IMR-90 (cell line): ENCODE measurements around the gene MAP7. TPM values are rescaled to one million over a fixed set of nuclear protein-coding genes. Genes with fewer than 3 reads are reported as not detected.

Experiments used
- ATAC-seq: fragments of 200-7000 bp; cut with Tn5 transposase; 2 replicates; pipeline ENCODE4 v1.9.1; 2020; ENCODE audit warnings: low read depth, mild to moderate bottlenecking, moderate library complexity
- BruUV-seq: library from RNA; stranded (reverse); fragments of 400-500 nt; replicated peaks from 2 replicates; lab custom pipeline; 2021; lab: Mats Ljungman, UMichigan
- CTCF ChIA-PET: fragments of 300-600 bp; formaldehyde crosslinking; extraction: SDS; loops from one replicate; lab custom pipeline; 2021; ENCODE audit warnings: antibody characterized with exemption; lab: Yijun Ruan, JAX
- POLR2A ChIA-PET: fragments of 300-600 bp; sonication (Branson Sonifier 250); formaldehyde crosslinking; loops from one replicate; lab custom pipeline; 2022; ENCODE audit warnings: antibody characterized with exemption; ENCODE audit not compliant: unreplicated experiment; lab: Charles Lee
- DNase-seq: peaks from one replicate; pipeline ENCODE4 v3.0.0; 2013
- H2AFZ ChIP-seq: replicated peaks from 2 replicates; pipeline ENCODE3; 2013; ENCODE audit warnings: low read length, mild to moderate bottlenecking; ENCODE audit not compliant: poor library complexity
- H2AK5ac ChIP-seq: 2 replicates; pipeline ENCODE4 v1.6.1; 2013; ENCODE audit warnings: low read depth, low read length, inconsistent platforms
- H2AK9ac ChIP-seq: replicated peaks from 2 replicates; pipeline ENCODE3; 2013; ENCODE audit warnings: mild to moderate bottlenecking, low read depth, low read length, moderate library complexity; ENCODE audit not compliant: poor library complexity
- H2BK120ac ChIP-seq: 2 replicates; pipeline ENCODE4 v1.6.1; 2013; ENCODE audit warnings: low read depth, low read length, inconsistent platforms
- H2BK15ac ChIP-seq: 3 replicates; pipeline ENCODE4 v1.6.1; 2013; ENCODE audit warnings: low read depth, low read length, inconsistent platforms
- H2BK20ac ChIP-seq: 2 replicates; pipeline ENCODE4 v1.6.1; 2013; ENCODE audit warnings: low read depth, mild to moderate bottlenecking, inconsistent platforms, low read length, moderate library complexity
- H2BK5ac ChIP-seq: 2 replicates; pipeline ENCODE4 v1.6.1; 2013; ENCODE audit warnings: mild to moderate bottlenecking, low read depth, low read length, inconsistent platforms; ENCODE audit not compliant: poor library complexity, severe bottlenecking
- H3K14ac ChIP-seq: replicated peaks from 2 replicates; pipeline ENCODE4 v1.6.1; 2013; ENCODE audit warnings: low read depth, low read length, inconsistent platforms
- H3K18ac ChIP-seq: 2 replicates; pipeline ENCODE4 v1.6.1; 2013; ENCODE audit warnings: low read depth, low read length, control low read depth
- H3K23ac ChIP-seq: 2 replicates; pipeline ENCODE4 v1.6.1; 2013; ENCODE audit warnings: low read depth, low read length, inconsistent platforms
- H3K27ac ChIP-seq: 2 replicates; pipeline ENCODE4 v1.5.1; 2013; ENCODE audit warnings: mild to moderate bottlenecking, control low read depth, low read length; ENCODE audit not compliant: insufficient read depth
- H3K27me3 ChIP-seq: 2 replicates; pipeline ENCODE4 v1.6.1; 2013; ENCODE audit warnings: low read length; ENCODE audit not compliant: control insufficient read depth, insufficient read depth
- H3K36me3 ChIP-seq: 2 replicates; pipeline ENCODE4 v1.6.1; 2013; ENCODE audit warnings: low read length, mixed read lengths; ENCODE audit not compliant: control insufficient read depth, insufficient read depth
- H3K4ac ChIP-seq: 2 replicates; pipeline ENCODE4 v1.6.1; 2013; ENCODE audit warnings: low read depth, low read length, inconsistent platforms
- H3K4me1 ChIP-seq: 2 replicates; pipeline ENCODE4 v1.6.1; 2013; ENCODE audit warnings: low read length, mixed read lengths; ENCODE audit not compliant: control insufficient read depth, insufficient read depth
- H3K4me2 ChIP-seq: 2 replicates; pipeline ENCODE4 v1.6.1; 2013; ENCODE audit warnings: low read depth, mild to moderate bottlenecking, control low read depth, low read length, moderate library complexity
- H3K4me3 ChIP-seq: 2 replicates; pipeline ENCODE4 v1.5.1; 2013; ENCODE audit warnings: low read depth, mild to moderate bottlenecking, control low read depth, low read length, moderate library complexity; ENCODE audit not compliant: insufficient read depth
- H3K56ac ChIP-seq: 2 replicates; pipeline ENCODE4 v1.6.1; 2013; ENCODE audit warnings: low read length, inconsistent platforms; ENCODE audit not compliant: insufficient read depth; ENCODE audit errors: extremely low read depth
- H3K79me1 ChIP-seq, 2 experiments: 2 replicates each; pipeline ENCODE4 v1.6.1; 2013; ENCODE audit warnings: low read length in 2 of 2, inconsistent platforms in 1 of 2, low read depth in 1 of 2
- H3K9ac ChIP-seq: 2 replicates; pipeline ENCODE4 v1.6.1; 2013; ENCODE audit warnings: low read depth, low read length, control low read depth
- H3K9me1 ChIP-seq: 2 replicates; pipeline ENCODE4 v1.6.1; 2013; ENCODE audit warnings: low read length, inconsistent platforms; ENCODE audit not compliant: insufficient read depth
- H3K9me3 ChIP-seq: 2 replicates; pipeline ENCODE4 v1.6.1; 2013; ENCODE audit warnings: low read length; ENCODE audit not compliant: control insufficient read depth, insufficient read depth
- H4K20me1 ChIP-seq: 2 replicates; pipeline ENCODE4 v1.6.1; 2013; ENCODE audit warnings: low read length, inconsistent platforms; ENCODE audit not compliant: insufficient read depth
- H4K5ac ChIP-seq: 2 replicates; pipeline ENCODE4 v1.6.1; 2013; ENCODE audit warnings: mild to moderate bottlenecking, low read depth, low read length, control low read depth
- H4K8ac ChIP-seq, 2 experiments: 2 replicates each; pipeline ENCODE4 v1.6.1; 2013; ENCODE audit warnings: low read depth in 2 of 2, low read length in 2 of 2, control low read depth in 1 of 2, inconsistent platforms in 1 of 2
- H4K91ac ChIP-seq: 2 replicates; pipeline ENCODE4 v1.6.1; 2013; ENCODE audit warnings: low read depth, low read length, inconsistent platforms; ENCODE audit not compliant: insufficient read depth
- BHLHE40 ChIP-seq: fragments of 150-350 bp; IDR thresholded peaks from 2 replicates; pipeline ENCODE4 v1.6.1; 2016; ENCODE audit warnings: mild to moderate bottlenecking, low read depth, low read length
- CHD1 ChIP-seq: IDR thresholded peaks from 2 replicates; pipeline ENCODE4 v1.6.1; 2012; ENCODE audit warnings: low read depth, low read length, improper control_type of control experiment
- FOS ChIP-seq: fragments of 150-350 bp; IDR thresholded peaks from 2 replicates; pipeline ENCODE4 v1.6.1; 2016; ENCODE audit warnings: low read depth, low read length
- MAFK ChIP-seq: IDR thresholded peaks from 2 replicates; pipeline ENCODE4 v1.6.1; 2012; ENCODE audit warnings: low read depth, low read length, improper control_type of control experiment
- MAZ ChIP-seq: IDR thresholded peaks from 2 replicates; pipeline ENCODE4 v1.6.1; 2012; ENCODE audit warnings: low read depth, mild to moderate bottlenecking, low read length, improper control_type of control experiment, moderate library complexity, borderline replicate concordance
- MXI1 ChIP-seq: IDR thresholded peaks from 2 replicates; pipeline ENCODE4 v1.6.1; 2012; ENCODE audit warnings: low read depth, mild to moderate bottlenecking, low read length, moderate library complexity, borderline replicate concordance
- POLR2A ChIP-seq: IDR thresholded peaks from 2 replicates; pipeline ENCODE4 v1.6.1; 2012; ENCODE audit warnings: mild to moderate bottlenecking, low read depth, low read length
- RAD21 ChIP-seq: IDR thresholded peaks from 2 replicates; pipeline ENCODE4 v1.6.1; 2012; ENCODE audit warnings: low read length, improper control_type of control experiment
- RFX5 ChIP-seq: IDR thresholded peaks from 2 replicates; pipeline ENCODE4 v1.8.0; 2012; ENCODE audit warnings: low read depth, mild to moderate bottlenecking, low read length, moderate library complexity
- SMC3 ChIP-seq: fragments of 150-350 bp; IDR thresholded peaks from 2 replicates; pipeline ENCODE4 v1.6.1; 2016; ENCODE audit warnings: low read depth, mild to moderate bottlenecking, antibody characterized with exemption, low read length, moderate library complexity
- WGBS, 2 experiments: methylation state at CpG; one replicate each; pipeline versions ENCODE4 v1.1.5 to v1.1.7; 2013; ENCODE audit warnings: missing lambda C conversion rate in 2 of 2; ENCODE audit not compliant: insufficient read length in 1 of 2; ENCODE audit errors: extremely low coverage in 2 of 2; 5-methylcytosine and 5-hydroxymethylcytosine counted together
- dilution Hi-C: fragments of 300-500 bp; cut with HindIII; formaldehyde crosslinking; loops from one replicate; pipeline ENCODE4 v1.14.3; 2018; ENCODE audit warnings: low sequenced_read_pairs; ENCODE audit not compliant: unreplicated experiment
- in situ Hi-C: fragments of 300-500 bp; cut with MboI; formaldehyde crosslinking; loops from 3 replicates; pipeline ENCODE4 v1.14.3; 2019; ENCODE audit warnings: low sequenced_read_pairs, inconsistent platforms, mixed read lengths
- intact Hi-C: fragments of 100-400 bp; cut with micrococcal nuclease; formaldehyde crosslinking; loops from 2 replicates; pipeline ENCODE4 v1.10.0; 2022
- polyA plus RNA-seq, 3 experiments: library from polyadenylated mRNA; depleted of rRNA; stranded (reverse); fragments of >200 nt; gene quantifications; 2 replicates each; pipeline ENCODE4 v1.2.3, GENCODE V29; 2012; ENCODE audit warnings: low replicate concordance in 1 of 3
- total RNA-seq: library from RNA; depleted of rRNA; stranded (reverse); fragments of >200 nt; gene quantifications from 2 replicates; pipeline ENCODE4 v1.2.3, GENCODE V29; 2012
- TF ChIP-seq, protein P1 (sequence below): conservative IDR thresholded peaks from 2 replicates; pipeline ENCODE4 v1.5.1; 2012; ENCODE audit warnings: mild to moderate bottlenecking, low read depth, low read length, improper control_type of control experiment
- TF ChIP-seq, protein P2 (sequence below): fragments of 150-350 bp; IDR thresholded peaks from 2 replicates; pipeline ENCODE4 v1.6.1; 2017; ENCODE audit warnings: mild to moderate bottlenecking, antibody characterized with exemption, low read length, low read depth
- TF ChIP-seq, protein P3 (sequence below): fragments of 150-350 bp; IDR thresholded peaks from 2 replicates; pipeline ENCODE4 v1.6.1; 2016; ENCODE audit warnings: low read depth, mild to moderate bottlenecking, low read length, moderate library complexity, borderline replicate concordance

MAP7 gene
- total and polyA plus RNA-seq, 2 of the 4 experiments (the other 2 are of a cell fraction): 0.19 to 0.36 TPM

DNA sequence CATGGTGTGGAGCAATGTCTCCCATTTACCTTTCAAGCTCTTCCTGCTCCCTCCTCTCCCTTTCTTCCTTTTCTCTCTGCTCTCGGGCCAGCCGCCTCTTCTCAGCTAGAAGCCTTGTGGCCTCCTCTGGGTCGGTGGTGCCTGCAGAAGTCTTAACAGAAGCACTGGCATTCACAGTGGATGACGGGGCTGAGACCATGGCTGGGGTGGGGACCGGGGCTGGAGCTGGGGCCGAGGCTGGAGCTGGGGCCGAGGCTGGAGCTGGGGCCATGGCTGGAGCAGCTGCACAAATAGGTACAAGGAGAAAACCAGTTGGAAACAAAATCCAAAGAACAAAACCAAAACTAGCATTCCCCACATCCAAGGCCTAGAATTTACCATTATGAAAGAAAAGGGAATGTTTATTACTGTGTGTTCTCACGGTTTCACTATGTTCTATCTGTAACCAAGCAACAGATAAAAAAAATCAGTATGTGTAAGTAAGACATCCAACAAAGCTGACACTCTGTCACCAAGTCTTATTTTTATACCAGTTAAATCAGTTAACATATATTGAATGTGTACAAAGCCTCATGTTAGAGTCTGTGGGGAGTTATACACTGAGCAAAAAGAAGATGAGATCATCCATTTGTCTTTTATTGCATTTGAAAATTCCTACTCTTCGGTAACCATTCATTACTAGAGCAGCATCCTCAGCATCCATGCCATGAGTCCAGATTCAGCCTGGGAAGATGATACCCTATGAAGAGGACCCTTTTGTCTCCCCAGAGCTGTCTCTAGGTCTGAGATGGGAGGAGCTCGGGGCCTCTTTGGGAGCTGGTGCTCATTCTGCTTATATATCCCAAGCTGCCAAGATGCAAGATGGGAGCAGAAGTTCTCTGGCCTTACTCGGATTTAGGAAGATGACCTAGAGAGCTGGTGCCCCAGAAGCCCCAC, 187.5 kb downstream of the MAP7 start (continued):
- TF ChIP-seq SMC3: no peak

DNA sequence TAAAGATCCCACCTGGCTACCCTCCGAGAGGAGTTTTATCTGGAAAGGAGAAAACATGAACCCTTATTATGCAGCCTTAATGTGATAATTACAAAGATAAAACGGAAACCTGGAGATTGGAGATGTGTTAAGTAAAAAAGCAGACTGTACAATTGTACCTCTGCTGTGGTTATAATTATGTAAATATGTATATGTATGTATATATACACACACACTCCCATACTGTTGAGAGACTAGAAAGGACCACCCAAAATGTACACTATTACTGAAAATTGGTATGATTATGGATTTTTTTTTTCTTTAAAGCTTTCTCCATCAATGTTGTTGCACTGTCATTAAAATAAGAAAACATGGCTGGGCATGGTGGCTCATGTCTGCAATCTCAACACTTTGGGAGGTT, 188.4 kb downstream of the MAP7 start:
- dilution Hi-C loops: no loop called here
- Histone ChIP-seq H3K4me2 (no peak overlapping the region), H4K20me1 (no peaks in the 10 kb centered on the region), H3K9me1 (no peaks in the 10 kb centered on the region; the same call in 1 of the 2 replicates), H2AK5ac (no peak overlapping the region), H3K18ac (no peak overlapping the region), H3K9ac (no peak overlapping the region), H2BK20ac (no peak overlapping the region), H4K5ac (no peak overlapping the region), H3K79me1 (no peaks in the 10 kb centered on the region), H3K4me3 (no peak overlapping the region), H3K56ac (no peak overlapping the region), H2BK15ac (no peak overlapping the region), H2AK9ac (no peak overlapping the region), H3K9me3 (no peaks in the 10 kb centered on the region), H3K4ac (no peak overlapping the region), H4K8ac (no peak overlapping the region), H4K91ac (no peak overlapping the region), H3K23ac (no peak overlapping the region), H3K27ac (no peak overlapping the region), H2AFZ (no peak overlapping the region), H3K36me3 (no peaks in the 10 kb centered on the region), H2BK5ac (no peak overlapping the region), H2BK120ac (no peak overlapping the region), H3K27me3 (peaks cover 9% of the 10 kb centered on the region; the same call in 1 of the 2 replicates), H3K14ac (no peak overlapping the region), H3K4me1 (peaks cover 3% of the 10 kb centered on the region; the same call in 1 of the 2 replicates)
- ATAC-seq (no peak), DNase-seq (no peak)
- ChIA-PET POLR2A (no interaction called here), CTCF (no interaction called here)
- in situ Hi-C loops: no loop called here
- WGBS, 2 experiments: no CpG with 5 or more reads among the region's 2 CpGs
- intact Hi-C loops: no loop called here
- BruUV-seq: no TSS peak
- TF ChIP-seq MAZ (no peak), BHLHE40 (no peak), MXI1 (no peak), POLR2A (no peak), RAD21 (no peak), FOS (no peak), CHD1 (no peak), MAFK (no peak), RFX5 (no peak)
- TF ChIP-seq, protein P1, sequence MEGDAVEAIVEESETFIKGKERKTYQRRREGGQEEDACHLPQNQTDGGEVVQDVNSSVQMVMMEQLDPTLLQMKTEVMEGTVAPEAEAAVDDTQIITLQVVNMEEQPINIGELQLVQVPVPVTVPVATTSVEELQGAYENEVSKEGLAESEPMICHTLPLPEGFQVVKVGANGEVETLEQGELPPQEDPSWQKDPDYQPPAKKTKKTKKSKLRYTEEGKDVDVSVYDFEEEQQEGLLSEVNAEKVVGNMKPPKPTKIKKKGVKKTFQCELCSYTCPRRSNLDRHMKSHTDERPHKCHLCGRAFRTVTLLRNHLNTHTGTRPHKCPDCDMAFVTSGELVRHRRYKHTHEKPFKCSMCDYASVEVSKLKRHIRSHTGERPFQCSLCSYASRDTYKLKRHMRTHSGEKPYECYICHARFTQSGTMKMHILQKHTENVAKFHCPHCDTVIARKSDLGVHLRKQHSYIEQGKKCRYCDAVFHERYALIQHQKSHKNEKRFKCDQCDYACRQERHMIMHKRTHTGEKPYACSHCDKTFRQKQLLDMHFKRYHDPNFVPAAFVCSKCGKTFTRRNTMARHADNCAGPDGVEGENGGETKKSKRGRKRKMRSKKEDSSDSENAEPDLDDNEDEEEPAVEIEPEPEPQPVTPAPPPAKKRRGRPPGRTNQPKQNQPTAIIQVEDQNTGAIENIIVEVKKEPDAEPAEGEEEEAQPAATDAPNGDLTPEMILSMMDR: no peak
- TF ChIP-seq, protein P2, sequence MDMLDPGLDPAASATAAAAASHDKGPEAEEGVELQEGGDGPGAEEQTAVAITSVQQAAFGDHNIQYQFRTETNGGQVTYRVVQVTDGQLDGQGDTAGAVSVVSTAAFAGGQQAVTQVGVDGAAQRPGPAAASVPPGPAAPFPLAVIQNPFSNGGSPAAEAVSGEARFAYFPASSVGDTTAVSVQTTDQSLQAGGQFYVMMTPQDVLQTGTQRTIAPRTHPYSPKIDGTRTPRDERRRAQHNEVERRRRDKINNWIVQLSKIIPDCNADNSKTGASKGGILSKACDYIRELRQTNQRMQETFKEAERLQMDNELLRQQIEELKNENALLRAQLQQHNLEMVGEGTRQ: no peak
- TF ChIP-seq, protein P3, sequence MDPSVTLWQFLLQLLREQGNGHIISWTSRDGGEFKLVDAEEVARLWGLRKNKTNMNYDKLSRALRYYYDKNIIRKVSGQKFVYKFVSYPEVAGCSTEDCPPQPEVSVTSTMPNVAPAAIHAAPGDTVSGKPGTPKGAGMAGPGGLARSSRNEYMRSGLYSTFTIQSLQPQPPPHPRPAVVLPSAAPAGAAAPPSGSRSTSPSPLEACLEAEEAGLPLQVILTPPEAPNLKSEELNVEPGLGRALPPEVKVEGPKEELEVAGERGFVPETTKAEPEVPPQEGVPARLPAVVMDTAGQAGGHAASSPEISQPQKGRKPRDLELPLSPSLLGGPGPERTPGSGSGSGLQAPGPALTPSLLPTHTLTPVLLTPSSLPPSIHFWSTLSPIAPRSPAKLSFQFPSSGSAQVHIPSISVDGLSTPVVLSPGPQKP: no peak
